GM12864 (cell line): Measurements from ENCODE around the gene LGALS3BP.

ENCODE experiments used
- DNase-seq: peaks from one replicate; pipeline ENCODE4 v3.0.0-alpha.2; 2011; ENCODE audit warnings: low read depth
- H3K4me3 ChIP-seq: 2 replicates; pipeline ENCODE4 v1.5.1; 2011; ENCODE audit warnings: mild to moderate bottlenecking, low read depth, low read length, control low read depth
- TF ChIP-seq, protein P1 (sequence below): IDR thresholded peaks from 2 replicates; pipeline ENCODE4 v1.5.1; 2011; ENCODE audit warnings: low read depth, mild to moderate bottlenecking, moderate library complexity, low read length, control low read depth, inconsistent platforms; ENCODE audit errors: missing control alignments

Gene LGALS3BP, protein sequence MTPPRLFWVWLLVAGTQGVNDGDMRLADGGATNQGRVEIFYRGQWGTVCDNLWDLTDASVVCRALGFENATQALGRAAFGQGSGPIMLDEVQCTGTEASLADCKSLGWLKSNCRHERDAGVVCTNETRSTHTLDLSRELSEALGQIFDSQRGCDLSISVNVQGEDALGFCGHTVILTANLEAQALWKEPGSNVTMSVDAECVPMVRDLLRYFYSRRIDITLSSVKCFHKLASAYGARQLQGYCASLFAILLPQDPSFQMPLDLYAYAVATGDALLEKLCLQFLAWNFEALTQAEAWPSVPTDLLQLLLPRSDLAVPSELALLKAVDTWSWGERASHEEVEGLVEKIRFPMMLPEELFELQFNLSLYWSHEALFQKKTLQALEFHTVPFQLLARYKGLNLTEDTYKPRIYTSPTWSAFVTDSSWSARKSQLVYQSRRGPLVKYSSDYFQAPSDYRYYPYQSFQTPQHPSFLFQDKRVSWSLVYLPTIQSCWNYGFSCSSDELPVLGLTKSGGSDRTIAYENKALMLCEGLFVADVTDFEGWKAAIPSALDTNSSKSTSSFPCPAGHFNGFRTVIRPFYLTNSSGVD

DNA sequence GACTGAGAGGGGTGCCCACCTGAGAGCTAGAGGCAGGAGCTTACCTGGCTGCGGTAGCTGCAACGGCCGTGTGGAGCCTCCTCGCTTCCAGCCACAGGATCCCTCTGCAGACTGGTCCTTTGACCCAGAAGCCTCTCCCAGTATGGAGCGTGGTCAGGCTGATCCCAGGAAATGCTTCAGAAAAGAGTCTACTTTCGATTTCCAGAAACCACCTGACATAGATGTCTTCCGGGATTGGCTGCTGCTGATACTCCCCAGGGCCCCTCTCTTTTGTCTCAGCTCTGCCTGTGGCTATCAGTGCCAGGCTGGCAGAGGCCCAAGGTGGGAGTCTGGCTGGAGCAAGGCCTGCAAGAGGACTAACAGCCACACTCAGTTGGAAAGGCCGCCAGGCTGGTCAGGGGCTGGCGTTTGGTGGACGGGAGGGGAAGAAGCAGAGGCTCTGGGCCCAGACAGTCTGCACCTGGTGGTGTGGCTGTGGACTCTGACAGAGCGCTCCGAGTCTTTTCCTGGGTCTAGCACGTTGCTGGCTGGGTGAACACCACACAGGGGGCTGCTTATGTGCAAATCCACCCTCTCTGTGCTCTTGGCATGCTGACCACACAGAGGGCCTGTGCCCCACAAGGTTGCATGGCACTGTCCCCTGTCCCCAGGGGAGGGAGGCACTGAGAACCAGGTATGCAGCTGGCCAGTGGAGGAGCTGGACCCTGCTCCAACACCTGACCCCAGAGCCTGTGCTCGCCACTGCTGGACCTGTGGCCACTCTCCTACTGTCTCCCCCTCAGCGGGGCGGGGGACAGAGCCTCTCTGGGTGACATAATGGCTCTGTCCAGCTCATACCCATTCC is at the start of gene LGALS3BP:
Gene LGALS3BP (minus strand): TSS at position 144 of the 844 bp plus-strand sequence. CDS start 2,732 bp downstream, outside the sequence.
- no peak for DNase-seq
- TF ChIP-seq, protein P1, sequence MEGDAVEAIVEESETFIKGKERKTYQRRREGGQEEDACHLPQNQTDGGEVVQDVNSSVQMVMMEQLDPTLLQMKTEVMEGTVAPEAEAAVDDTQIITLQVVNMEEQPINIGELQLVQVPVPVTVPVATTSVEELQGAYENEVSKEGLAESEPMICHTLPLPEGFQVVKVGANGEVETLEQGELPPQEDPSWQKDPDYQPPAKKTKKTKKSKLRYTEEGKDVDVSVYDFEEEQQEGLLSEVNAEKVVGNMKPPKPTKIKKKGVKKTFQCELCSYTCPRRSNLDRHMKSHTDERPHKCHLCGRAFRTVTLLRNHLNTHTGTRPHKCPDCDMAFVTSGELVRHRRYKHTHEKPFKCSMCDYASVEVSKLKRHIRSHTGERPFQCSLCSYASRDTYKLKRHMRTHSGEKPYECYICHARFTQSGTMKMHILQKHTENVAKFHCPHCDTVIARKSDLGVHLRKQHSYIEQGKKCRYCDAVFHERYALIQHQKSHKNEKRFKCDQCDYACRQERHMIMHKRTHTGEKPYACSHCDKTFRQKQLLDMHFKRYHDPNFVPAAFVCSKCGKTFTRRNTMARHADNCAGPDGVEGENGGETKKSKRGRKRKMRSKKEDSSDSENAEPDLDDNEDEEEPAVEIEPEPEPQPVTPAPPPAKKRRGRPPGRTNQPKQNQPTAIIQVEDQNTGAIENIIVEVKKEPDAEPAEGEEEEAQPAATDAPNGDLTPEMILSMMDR: no peak
- no peak within 1 kb of the TSS for H3K4me3 ChIP-seq

DNA sequence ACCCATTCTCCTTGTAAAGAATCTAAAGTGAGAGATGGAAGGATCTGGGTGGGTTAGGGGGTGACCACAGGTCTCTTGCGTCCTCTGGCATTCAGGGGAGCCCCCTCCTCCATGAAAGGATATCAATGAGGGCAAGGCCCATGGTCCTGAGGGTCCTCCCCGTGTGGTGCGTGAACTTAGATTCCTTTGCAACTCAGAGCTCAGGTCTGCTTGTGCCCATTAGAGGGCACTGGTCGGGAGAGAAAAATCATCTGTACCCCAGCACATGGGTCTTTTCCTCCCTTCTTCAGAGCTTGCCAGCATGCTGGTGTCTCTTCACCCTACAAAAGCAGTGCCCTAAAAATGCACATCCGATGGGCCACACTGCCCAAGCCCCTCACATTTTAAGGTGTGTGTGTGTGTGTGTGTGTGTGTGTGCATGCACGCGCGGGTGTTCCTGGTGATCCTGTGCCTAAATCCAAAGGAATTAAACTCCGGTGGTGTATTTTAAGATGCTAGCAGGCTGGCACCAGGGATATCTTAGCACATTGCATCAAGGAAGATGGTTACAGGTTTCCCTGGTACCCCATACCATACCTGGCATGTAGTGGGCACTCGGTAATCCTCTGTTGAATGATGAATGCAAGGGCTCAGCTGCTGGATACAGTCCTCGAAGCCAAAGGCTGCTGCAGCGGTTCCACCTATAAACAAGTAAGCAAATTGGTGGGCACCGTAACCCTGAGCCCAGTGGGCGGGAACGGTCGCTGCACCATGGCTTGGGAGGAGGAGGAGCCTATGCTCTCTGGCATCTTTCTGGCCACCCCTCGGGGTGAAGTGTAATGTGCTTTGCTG is 49.0 kb upstream of the LGALS3BP start:
- no peak for DNase-seq
- TF ChIP-seq, protein P1: no peak

DNA sequence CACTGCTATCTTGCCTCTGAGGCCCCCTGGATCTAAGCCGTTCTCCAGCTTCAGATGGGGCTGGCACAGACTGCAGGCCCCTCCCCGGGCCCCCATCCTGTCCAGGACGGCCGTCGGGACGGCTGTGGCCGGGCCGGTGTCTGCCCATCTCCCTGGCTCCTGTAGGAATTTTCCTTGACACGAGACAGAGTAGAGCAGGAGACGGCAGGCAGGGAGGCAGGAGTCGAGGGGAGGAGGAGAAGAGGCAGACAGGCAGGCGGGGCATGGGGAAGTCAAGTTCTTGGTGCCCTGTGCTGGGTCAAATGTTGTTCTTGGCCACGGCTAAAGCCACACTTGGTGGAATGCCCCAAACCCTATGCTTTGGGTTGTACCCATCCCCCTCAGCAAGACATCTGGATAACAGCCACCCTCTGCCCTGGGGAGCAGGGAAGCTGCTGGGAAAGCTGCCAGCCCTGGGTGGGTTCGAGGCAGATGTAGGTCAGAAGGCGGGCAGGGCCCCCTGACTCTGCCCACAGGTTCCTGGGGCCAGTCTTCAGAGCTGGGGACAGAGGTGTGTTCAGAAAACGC is 48.3 kb upstream of the LGALS3BP start:
- no peak for DNase-seq
- H3K4me3 ChIP-seq: no peak overlapping the region
- TF ChIP-seq, protein P1: no peak

More for the DNA sequence above, 49.0 kb upstream of the LGALS3BP start:
- H3K4me3 ChIP-seq: no peak overlapping the region

DNA sequence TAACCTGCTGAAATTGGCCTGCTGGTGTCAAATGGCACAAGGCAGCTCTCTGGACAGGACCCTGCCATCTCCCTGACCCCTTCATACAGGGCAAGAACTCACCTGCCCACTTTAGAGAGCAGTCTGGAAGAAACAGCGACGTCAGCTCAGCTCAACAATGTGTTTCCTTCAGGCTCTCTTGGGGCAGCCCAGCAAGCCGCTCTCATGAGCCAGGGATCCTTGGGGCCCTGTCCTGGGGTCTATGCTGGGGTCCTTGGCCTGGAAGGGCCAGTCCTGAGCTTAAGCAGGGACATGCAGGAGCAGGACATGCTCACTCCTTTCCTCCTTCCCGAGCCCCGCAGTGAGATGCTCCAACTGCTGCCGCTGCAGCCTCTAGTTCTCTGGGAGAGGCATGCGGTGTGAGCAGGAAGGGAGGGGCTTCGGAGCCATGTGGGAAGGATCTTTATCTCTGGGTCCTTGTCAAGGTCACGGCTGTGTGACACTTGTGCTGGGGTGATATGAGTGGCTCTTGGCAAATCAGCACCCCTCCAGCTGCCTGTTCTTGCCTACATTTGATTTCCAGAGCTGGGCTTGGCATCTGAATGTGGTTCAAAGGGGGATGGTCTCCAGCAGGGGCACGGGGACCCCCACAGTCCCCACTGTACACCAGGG is 47.7 kb upstream of the LGALS3BP start:
- no peak overlapping the region for H3K4me3 ChIP-seq
- no peak for DNase-seq
- TF ChIP-seq, protein P1: no peak

DNA sequence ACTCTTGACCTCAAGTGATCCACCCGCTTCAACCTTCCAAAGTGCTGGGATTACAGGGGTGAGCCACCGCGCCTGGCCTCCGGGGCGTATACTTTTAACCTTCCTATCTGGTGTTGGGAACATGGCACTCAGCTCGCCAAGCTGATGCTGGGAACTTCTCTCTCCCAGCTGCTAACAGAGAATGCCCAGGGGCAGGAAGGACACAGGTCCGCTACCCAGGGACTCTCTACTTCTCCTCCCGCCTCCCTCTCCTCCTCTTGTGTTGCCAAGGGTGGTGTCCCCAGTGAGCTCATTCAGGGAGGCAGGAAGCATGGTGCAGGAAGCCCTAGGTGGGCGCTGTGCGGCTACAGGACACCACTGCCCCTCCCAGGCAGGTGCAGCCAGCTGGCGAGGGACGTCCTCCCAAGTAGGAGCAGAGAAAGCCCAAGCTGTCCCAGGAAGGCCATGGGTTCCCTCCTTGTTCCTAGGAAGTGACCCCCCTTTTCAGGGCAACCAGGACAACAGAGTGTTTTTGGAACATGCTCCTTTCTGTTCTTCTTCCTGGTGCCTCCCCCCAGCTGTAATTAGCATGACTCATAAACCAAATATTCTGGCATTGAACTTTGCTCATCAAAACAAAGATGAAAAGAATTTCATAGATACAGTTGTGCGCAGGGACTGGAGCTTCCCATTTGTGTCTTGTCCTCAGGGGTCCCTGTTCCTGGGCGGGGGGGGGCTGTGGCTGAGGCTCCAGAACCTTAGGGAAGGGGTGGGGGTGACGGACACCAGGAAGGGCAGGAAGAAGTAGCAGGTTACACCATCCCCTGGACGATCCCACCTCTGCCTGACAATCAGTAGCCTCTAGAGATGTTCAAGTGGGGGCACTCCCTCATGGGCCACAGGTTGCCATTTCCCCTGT is 46.9 kb upstream of the LGALS3BP start:
- TF ChIP-seq, protein P1: no peak
- H3K4me3 ChIP-seq: no peak overlapping the region
- no peak for DNase-seq
